Measurements from ENCODE around the gene OLFM2.

DNA sequence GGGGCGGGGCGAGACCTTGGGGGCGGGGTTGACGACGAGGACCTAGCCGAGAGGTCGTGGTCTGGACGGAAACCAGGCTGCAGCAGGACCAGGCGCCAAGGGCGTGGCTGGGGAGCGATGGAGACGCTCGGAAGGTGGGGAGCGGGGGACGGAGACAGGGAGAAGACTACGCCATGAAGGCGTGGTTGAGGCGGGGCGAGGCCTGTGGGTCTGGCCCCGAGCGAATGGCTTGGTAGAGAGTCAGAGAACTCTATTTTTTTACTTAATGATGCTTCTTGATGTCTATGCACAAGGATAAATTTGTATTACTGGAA is 116.8 kb downstream of the OLFM2 start:
- TF ChIP-seq POLR2A (IDR thresholded peaks at IDR 0.05; ENCODE audit: low read depth, low read length) (no peak), TAF1 (IDR thresholded peaks at IDR 0.05; ENCODE audit: low read depth, low read length) (no peak), POLR2AphosphoS5 (IDR thresholded peaks at IDR 0.05; ENCODE audit: low read depth, low read length) (no peak), SPI1 (IDR thresholded peaks at IDR 0.05; ENCODE audit: low read depth, low read length) (no peak), PAX5 (IDR thresholded peaks at IDR 0.05; ENCODE audit: insufficient read depth, low read length, severe bottlenecking) (no peak), POU2F2 (IDR thresholded peaks at IDR 0.05; ENCODE audit: low read depth, low read length) (no peak)

Measured in GM12891 (cell line).